ENCODE results near the gene ETNK2. TPM values are rescaled to one million over a fixed set of nuclear protein-coding genes. Genes with fewer than 3 reads are reported as not detected.
"Not testable (repeated sequence)": the region's sequence is repeated elsewhere in the genome, so short reads cannot be mapped to it uniquely, and the experiment has no call there.

ETNK2 gene
- total and polyA plus RNA-seq, 4 donors = 18.2 to 65.4 (median 41.4) TPM

GRCh38 chr1:204106825-204107224 is 45.0 kb downstream of the ETNK2 start:
- H3K27me3 ChIP-seq (ENCODE audit: control insufficient read depth, insufficient read depth, low read length) = no peaks in the 10 kb centered on the region
- WGBS (ENCODE audit: insufficient coverage) = no CpG with 5 or more reads among the region's 1 CpG
- H3K9me3 ChIP-seq (ENCODE audit: control insufficient read depth, insufficient read depth, low read length) = no peaks in the 10 kb centered on the region
- no peak for DNase-seq (ENCODE audit: low read depth in 4 of 6, low spot score in 6 of 6)
- H3K36me3 ChIP-seq (ENCODE audit: control insufficient read depth, insufficient read depth, low read length) = peaks cover 4% of the 10 kb centered on the region
- no peak overlapping the region for H3K27ac ChIP-seq (ENCODE audit: low read depth, low read length)
- peaks cover 50% of the 10 kb centered on the region for H3K4me1 ChIP-seq (ENCODE audit: control insufficient read depth, insufficient read depth, low read length)
- H3K4me3 ChIP-seq (ENCODE audit: low read depth, low read length) = no peak overlapping the region

GRCh38 chr1:204105131-204105515 is 46.7 kb downstream of the ETNK2 start:
- H3K27me3 ChIP-seq (ENCODE audit: control insufficient read depth, insufficient read depth, low read length) = no peaks in the 10 kb centered on the region
- WGBS (ENCODE audit: insufficient coverage) = 80% methylated on average over 1 of the region's 6 CpGs

GRCh38 chr1:204104331-204105130 is 47.3 kb downstream of the ETNK2 start:
- Histone ChIP-seq H3K9me3 (ENCODE audit: control insufficient read depth, insufficient read depth, low read length) (no peaks in the 10 kb centered on the region), H3K27me3 (ENCODE audit: control insufficient read depth, insufficient read depth, low read length) (no peaks in the 10 kb centered on the region), H3K27ac (ENCODE audit: low read depth, low read length) (no peak overlapping the region), H3K4me1 (ENCODE audit: control insufficient read depth, insufficient read depth, low read length) (peaks cover 61% of the 10 kb centered on the region), H3K4me3 (ENCODE audit: low read depth, low read length) (no peak overlapping the region), H3K36me3 (ENCODE audit: control insufficient read depth, insufficient read depth, low read length) (peaks cover 4% of the 10 kb centered on the region)
- DNase-seq (ENCODE audit: low read depth in 4 of 6, low spot score in 6 of 6) = no peak
- WGBS (ENCODE audit: insufficient coverage) = 86% methylated on average over 10 of the region's 14 CpGs

More at GRCh38 chr1:204105131-204105515, 46.7 kb downstream of the ETNK2 start:
- Histone ChIP-seq H3K27ac (ENCODE audit: low read depth, low read length) (no peak overlapping the region), H3K36me3 (ENCODE audit: control insufficient read depth, insufficient read depth, low read length) (peaks cover 4% of the 10 kb centered on the region), H3K4me3 (ENCODE audit: low read depth, low read length) (no peak overlapping the region), H3K4me1 (ENCODE audit: control insufficient read depth, insufficient read depth, low read length) (peaks cover 61% of the 10 kb centered on the region), H3K9me3 (ENCODE audit: control insufficient read depth, insufficient read depth, low read length) (no peaks in the 10 kb centered on the region)
- no peak for DNase-seq (ENCODE audit: low read depth in 4 of 6, low spot score in 6 of 6)

GRCh38 chr1:204103431-204103741 is 48.5 kb downstream of the ETNK2 start:
- H3K4me3 ChIP-seq (ENCODE audit: low read depth, low read length) = no peak overlapping the region
- H3K27ac ChIP-seq (ENCODE audit: low read depth, low read length) = no peak overlapping the region
- no peaks in the 10 kb centered on the region for H3K27me3 ChIP-seq (ENCODE audit: control insufficient read depth, insufficient read depth, low read length)
- peaks cover 4% of the 10 kb centered on the region for H3K36me3 ChIP-seq (ENCODE audit: control insufficient read depth, insufficient read depth, low read length)
- WGBS (ENCODE audit: insufficient coverage) = 28% methylated on average over 2 of the region's 2 CpGs
- peaks cover 58% of the 10 kb centered on the region for H3K4me1 ChIP-seq (ENCODE audit: control insufficient read depth, insufficient read depth, low read length)
- H3K9me3 ChIP-seq (ENCODE audit: control insufficient read depth, insufficient read depth, low read length) = no peaks in the 10 kb centered on the region
- DNase-seq (ENCODE audit: low read depth in 4 of 6, low spot score in 6 of 6) = no peak

- H3K4me1 ChIP-seq (ENCODE audit: control insufficient read depth, insufficient read depth, low read length) = peaks cover 53% of the 10 kb centered on the region
- H3K27me3 ChIP-seq (ENCODE audit: control insufficient read depth, insufficient read depth, low read length) = no peaks in the 10 kb centered on the region
- peaks cover 4% of the 10 kb centered on the region for H3K36me3 ChIP-seq (ENCODE audit: control insufficient read depth, insufficient read depth, low read length)
- no peaks in the 10 kb centered on the region for H3K9me3 ChIP-seq (ENCODE audit: control insufficient read depth, insufficient read depth, low read length)
- no peak overlapping the region for H3K4me3 ChIP-seq (ENCODE audit: low read depth, low read length)
- WGBS (ENCODE audit: insufficient coverage) = 48% methylated on average over 2 of the region's 3 CpGs
- H3K27ac ChIP-seq (ENCODE audit: low read depth, low read length) = no peak overlapping the region
- no peak for DNase-seq (ENCODE audit: low read depth in 4 of 6, low spot score in 6 of 6)
Measured at GRCh38 chr1:204102739-204103430, 49.0 kb downstream of the ETNK2 start.

GRCh38 chr1:204102029-204102611 is 49.7 kb downstream of the ETNK2 start:
- H3K9me3 ChIP-seq (ENCODE audit: control insufficient read depth, insufficient read depth, low read length) = no peaks in the 10 kb centered on the region
- H3K27ac ChIP-seq (ENCODE audit: low read depth, low read length) = no peak overlapping the region
- no peaks in the 10 kb centered on the region for H3K27me3 ChIP-seq (ENCODE audit: control insufficient read depth, insufficient read depth, low read length)
- no peak overlapping the region for H3K4me3 ChIP-seq (ENCODE audit: low read depth, low read length)
- peaks cover 4% of the 10 kb centered on the region for H3K36me3 ChIP-seq (ENCODE audit: control insufficient read depth, insufficient read depth, low read length)
- DNase-seq (ENCODE audit: low read depth in 4 of 6, low spot score in 6 of 6) = no peak
- H3K4me1 ChIP-seq (ENCODE audit: control insufficient read depth, insufficient read depth, low read length) = peaks cover 45% of the 10 kb centered on the region
- WGBS (ENCODE audit: insufficient coverage) = 37% methylated on average over 10 of the region's 13 CpGs

GRCh38 chr1:204099754-204100153 is 52.1 kb downstream of the ETNK2 start:
- peaks cover 52% of the 10 kb centered on the region for H3K4me1 ChIP-seq (ENCODE audit: control insufficient read depth, insufficient read depth, low read length)
- DNase-seq (ENCODE audit: low read depth in 4 of 6, low spot score in 6 of 6); H3K4me3 ChIP-seq (ENCODE audit: low read depth, low read length); H3K27me3 ChIP-seq (ENCODE audit: control insufficient read depth, insufficient read depth, low read length); H3K27ac ChIP-seq (ENCODE audit: low read depth, low read length); H3K9me3 ChIP-seq (ENCODE audit: control insufficient read depth, insufficient read depth, low read length); H3K36me3 ChIP-seq (ENCODE audit: control insufficient read depth, insufficient read depth, low read length): not testable (repeated sequence)
- 88% methylated on average over 1 of the region's 2 CpGs for WGBS (ENCODE audit: insufficient coverage)

GRCh38 chr1:204098683-204099082 is 53.2 kb downstream of the ETNK2 start:
- WGBS (ENCODE audit: insufficient coverage) = 75% methylated on average over 4 of the region's 4 CpGs
- no peaks in the 10 kb centered on the region for H3K9me3 ChIP-seq (ENCODE audit: control insufficient read depth, insufficient read depth, low read length)
- H3K4me1 ChIP-seq (ENCODE audit: control insufficient read depth, insufficient read depth, low read length) = peaks cover 50% of the 10 kb centered on the region
- H3K27me3 ChIP-seq (ENCODE audit: control insufficient read depth, insufficient read depth, low read length) = no peaks in the 10 kb centered on the region
- H3K4me3 ChIP-seq (ENCODE audit: low read depth, low read length) = no peak overlapping the region
- H3K36me3 ChIP-seq (ENCODE audit: control insufficient read depth, insufficient read depth, low read length) = no peaks in the 10 kb centered on the region
- H3K27ac ChIP-seq (ENCODE audit: low read depth, low read length) = no peak overlapping the region
- no peak for DNase-seq (ENCODE audit: low read depth in 4 of 6, low spot score in 6 of 6)

GRCh38 chr1:204096931-204097330 is 54.9 kb downstream of the ETNK2 start:
- Histone ChIP-seq H3K36me3 (ENCODE audit: control insufficient read depth, insufficient read depth, low read length) (no peaks in the 10 kb centered on the region), H3K4me1 (ENCODE audit: control insufficient read depth, insufficient read depth, low read length) (peaks cover 41% of the 10 kb centered on the region), H3K4me3 (ENCODE audit: low read depth, low read length) (no peak overlapping the region), H3K27me3 (ENCODE audit: control insufficient read depth, insufficient read depth, low read length) (no peaks in the 10 kb centered on the region), H3K9me3 (ENCODE audit: control insufficient read depth, insufficient read depth, low read length) (no peaks in the 10 kb centered on the region), H3K27ac (ENCODE audit: low read depth, low read length) (no peak overlapping the region)
- DNase-seq (ENCODE audit: low read depth in 4 of 6, low spot score in 6 of 6) = no peak
- 79% methylated on average over 2 of the region's 3 CpGs for WGBS (ENCODE audit: insufficient coverage)
